GM19397 (cell line): ENCODE measurements around the gene KCNK1.
A peak's percentile ranks its signal among the peaks of the same experiment; 100 is the strongest.
"Not testable (repeated sequence)": the region's sequence is repeated elsewhere in the genome, so short reads cannot be mapped to it uniquely, and the experiment has no call there.

Experiments used
- ATAC-seq: cut with Tn5 transposase; IDR thresholded peaks from one replicate; pipeline ENCODE4 v1.9.1; 2021; ENCODE audit warnings: mild to moderate bottlenecking, moderate library complexity; ENCODE audit not compliant: unreplicated experiment

The KCNK1 gene

DNA sequence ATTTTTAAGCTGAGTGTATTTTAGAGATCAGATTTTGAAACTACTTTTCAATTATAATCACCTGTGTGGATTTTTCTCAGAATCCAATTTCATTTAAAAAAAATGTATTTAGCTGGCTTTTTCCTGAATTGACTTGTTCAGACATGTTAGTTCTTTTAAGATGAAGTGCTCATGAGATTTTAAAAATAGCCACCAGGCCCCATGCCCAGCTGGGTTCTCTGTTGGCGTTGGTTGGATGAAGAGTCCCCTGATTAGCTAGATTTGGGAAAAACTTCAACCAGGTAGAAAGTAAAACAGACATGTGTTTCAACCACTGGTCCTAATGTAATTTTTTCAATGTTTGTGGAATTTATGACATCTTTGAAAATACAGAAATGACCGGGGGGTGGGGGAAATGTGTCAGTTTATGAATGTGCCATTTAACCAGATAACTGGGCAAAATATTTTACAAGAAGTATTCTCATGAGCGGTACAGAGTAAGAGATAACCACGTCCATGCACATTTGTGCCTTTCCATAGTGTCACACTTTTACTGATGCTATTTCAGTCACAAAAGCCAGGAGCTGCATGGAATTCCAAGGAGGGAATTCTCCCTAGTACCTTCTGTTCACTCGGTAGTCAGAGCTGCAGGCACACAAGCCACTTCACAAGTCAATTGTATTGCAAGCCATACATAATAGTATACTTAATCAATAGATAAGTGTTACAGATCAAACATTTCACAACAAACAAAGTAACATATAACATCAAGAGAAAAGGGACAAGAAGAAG is 51.1 kb downstream of the KCNK1 start:
- no peak for ATAC-seq

GRCh38 chr1:233665575-233666270 is 51.8 kb downstream of the KCNK1 start:
- no peak for ATAC-seq

DNA sequence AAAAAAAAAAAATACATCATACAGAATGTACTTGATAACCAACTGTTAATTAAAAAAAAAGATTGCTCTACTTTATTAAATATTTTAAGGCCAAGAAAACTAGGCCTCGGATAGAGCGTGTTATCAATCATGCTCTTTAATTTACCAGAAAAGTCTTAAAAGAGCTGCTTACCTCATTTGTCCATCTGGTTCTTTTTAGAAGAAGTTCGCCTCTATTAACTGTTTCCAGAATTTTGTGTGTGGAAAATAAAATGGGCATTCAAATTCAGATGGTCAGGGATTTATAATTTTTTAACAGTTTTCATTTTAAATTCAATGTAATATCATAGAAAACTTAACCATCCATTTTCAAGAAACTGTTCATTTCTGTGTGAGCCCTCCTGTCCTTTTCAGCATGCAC is 53.8 kb downstream of the KCNK1 start:
- ATAC-seq = no peak

DNA sequence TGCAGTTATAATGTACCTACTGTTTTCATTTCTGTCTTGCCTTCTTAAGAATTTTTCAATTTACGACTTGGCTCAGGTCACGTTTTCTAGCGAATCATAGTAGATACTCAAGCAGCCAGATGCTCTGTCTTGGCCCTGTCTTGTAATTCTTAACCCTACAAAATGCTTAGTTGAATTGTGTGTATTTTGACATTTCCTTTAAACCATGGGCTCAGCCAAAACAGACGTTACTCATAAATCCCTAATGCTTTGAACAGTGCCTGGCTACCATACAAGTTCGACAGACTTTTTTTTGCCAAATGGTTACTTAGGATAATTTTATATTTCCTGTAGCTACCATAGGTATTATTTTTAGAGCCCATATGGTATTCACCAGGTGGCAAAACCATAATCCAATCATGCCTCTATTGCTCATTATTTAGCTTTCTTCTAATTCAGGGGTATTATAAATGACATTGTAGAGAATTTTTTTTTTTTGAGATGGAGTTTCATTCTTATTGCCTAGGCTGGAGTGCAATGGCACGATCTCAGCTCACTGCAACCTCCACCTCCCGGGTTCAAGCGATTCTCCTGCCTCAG is 54.3 kb downstream of the KCNK1 start:
- no peak for ATAC-seq

- no peak for ATAC-seq
These were observed 54.9 kb downstream of the KCNK1 start for GRCh38 chr1:233668725-233669294.

DNA sequence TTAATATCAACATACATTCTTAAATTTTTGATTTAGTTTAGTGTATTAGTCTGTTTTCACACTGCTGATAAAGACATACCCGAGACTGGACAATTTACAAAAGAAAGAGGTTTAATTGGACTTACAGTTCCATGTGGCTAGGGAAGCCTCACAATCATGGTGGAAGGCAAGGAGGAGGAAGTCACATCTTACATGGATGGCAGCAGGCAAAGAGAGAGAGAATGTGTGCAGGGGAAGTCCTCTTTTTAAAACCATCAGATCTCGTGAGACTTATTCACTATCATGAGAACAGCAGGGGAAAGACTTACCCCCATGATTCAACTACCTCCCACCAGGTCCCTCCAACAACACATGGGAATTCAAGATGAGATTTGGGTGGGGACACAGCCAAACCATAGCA is 56.5 kb downstream of the KCNK1 start:
- not testable (repeated sequence) for ATAC-seq

DNA sequence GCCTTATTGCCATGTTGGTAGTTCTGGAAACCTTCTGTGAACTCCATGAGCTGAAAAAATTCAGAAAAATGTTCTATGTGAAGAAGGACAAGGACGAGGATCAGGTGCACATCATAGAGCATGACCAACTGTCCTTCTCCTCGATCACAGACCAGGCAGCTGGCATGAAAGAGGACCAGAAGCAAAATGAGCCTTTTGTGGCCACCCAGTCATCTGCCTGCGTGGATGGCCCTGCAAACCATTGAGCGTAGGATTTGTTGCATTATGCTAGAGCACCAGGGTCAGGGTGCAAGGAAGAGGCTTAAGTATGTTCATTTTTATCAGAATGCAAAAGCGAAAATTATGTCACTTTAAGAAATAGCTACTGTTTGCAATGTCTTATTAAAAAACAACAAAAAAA is 57.4 kb downstream of the KCNK1 start:
- no peak for ATAC-seq

DNA sequence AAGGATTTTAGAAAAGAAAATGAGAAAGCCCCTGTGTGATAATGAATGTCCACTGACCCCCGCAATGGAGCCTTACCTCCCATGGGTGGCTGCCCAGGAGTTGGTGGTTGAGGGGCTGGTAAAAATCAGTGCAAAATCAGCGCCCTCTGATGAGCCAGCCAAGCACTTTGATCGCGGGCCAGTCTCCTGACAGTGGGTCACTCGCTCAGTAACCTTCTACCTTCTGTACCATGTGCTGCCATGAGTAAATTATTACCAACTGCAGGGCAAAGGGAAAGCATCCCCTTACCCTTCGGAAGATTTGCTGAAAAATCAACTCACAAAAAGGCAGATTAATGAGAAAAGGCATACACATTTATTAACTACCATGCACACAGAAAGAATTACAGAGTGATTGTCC is 58.8 kb downstream of the KCNK1 start:
- ATAC-seq = no peak

- peak; percentile 49 for ATAC-seq
These were observed 59.5 kb downstream of the KCNK1 start for GRCh38 chr1:233673261-233673946.

GRCh38 chr1:233673947-233674431 is 60.1 kb downstream of the KCNK1 start:
- ATAC-seq = no peak

- ATAC-seq = no peak
These were observed 61.5 kb downstream of the KCNK1 start for GRCh38 chr1:233675446-233675845.

DNA sequence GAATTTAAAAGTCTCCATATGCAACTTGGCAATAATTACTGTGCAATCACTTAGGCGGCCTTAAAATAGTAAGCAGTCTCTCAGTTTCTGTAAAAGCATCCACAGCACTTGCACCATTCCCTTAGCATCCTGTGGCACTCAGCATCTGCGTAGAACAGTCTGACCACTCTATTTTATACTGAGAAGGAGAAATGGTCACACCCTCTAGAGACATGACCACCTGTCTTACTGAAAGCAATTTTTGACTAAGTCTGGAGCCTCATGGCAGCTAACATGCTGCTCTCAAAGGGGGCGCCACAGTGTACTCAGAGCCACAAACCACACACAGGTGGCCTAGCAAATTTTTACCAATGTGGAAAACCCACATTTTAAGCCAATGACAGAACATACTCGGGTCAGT is 62.0 kb downstream of the KCNK1 start:
- ATAC-seq = peak; percentile 76

- no peak for ATAC-seq
These were observed 63.9 kb downstream of the KCNK1 start for GRCh38 chr1:233677690-233678354.

DNA sequence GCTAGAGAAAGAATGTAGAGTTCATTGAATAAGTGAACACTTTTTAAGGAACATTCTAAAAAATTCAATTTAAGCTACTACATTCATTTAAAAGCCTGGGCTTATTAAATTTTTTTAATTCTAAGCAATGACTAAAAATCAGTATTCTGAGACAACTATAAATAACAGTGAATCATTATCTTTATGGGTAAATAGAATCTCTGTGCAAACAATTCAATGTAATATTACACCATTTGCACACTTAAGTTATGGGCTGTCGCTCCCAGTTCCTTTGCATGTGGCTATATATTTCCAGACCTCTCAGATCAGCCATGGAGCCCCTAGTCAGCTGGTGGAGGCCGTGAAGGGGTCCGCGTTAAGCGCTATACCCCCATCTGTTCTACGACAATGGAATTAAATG is 65.1 kb downstream of the KCNK1 start:
- ATAC-seq = no peak

- ATAC-seq = no peak
These were observed 65.9 kb downstream of the KCNK1 start for GRCh38 chr1:233679591-233680373.

DNA sequence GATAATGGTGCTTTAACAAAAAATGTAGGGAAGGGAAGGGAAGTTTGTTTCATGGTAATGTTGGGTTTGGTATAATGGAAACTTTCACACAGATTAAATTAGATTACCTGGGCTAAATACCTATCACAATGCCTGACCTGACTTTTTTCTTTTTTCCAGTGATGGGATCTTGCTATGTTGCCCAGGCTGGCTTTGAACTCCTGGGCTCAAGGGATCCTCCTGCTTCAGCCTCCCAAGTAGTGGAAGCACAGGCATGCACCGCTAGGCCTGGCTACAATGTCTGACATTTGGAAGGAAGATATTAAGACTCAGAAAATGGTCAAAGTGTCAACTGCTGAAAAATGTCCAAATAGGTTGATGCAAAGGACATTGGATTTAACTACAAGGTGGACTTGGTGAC is 67.4 kb downstream of the KCNK1 start:
- no peak for ATAC-seq

GRCh38 chr1:233686653-233687052 is 72.7 kb downstream of the KCNK1 start:
- ATAC-seq = not testable (repeated sequence)

- ATAC-seq = no peak
These were observed 75.3 kb downstream of the KCNK1 start for GRCh38 chr1:233689017-233689747.

- no peak for ATAC-seq
These were observed 75.9 kb downstream of the KCNK1 start for GRCh38 chr1:233689748-233690254.
